Measurements from ENCODE around the gene CTCF. TPM values are rescaled to one million over a fixed set of nuclear protein-coding genes. Genes with fewer than 3 reads are reported as not detected.

Gene CTCF
- total RNA-seq, 1 donor from 2014 or later = 35.6 TPM

GRCh38 chr16:67594256-67594915 is 32.1 kb downstream of the CTCF start:
- DNase-seq (ENCODE audit: low read depth) = peak; percentile 22

GRCh38 chr16:67594956-67595355 is 32.6 kb downstream of the CTCF start:
- DNase-seq (ENCODE audit: low read depth) = peak; percentile 61

GRCh38 chr16:67598527-67598926 is 36.2 kb downstream of the CTCF start:
- no peak for DNase-seq (ENCODE audit: low read depth)

- DNase-seq (ENCODE audit: low read depth) = no peak
These were observed 43.3 kb downstream of the CTCF start for GRCh38 chr16:67605641-67606040.

- no peak for DNase-seq (ENCODE audit: low read depth)
These were observed 44.3 kb downstream of the CTCF start for GRCh38 chr16:67606632-67607031.

GRCh38 chr16:67608364-67608763 is 46.0 kb downstream of the CTCF start:
- DNase-seq (ENCODE audit: low read depth) = no peak

- no peak for DNase-seq (ENCODE audit: low read depth)
These were observed 51.5 kb downstream of the CTCF start for GRCh38 chr16:67613808-67614207.

GRCh38 chr16:67628216-67628615 is 65.9 kb downstream of the CTCF start:
- DNase-seq (ENCODE audit: low read depth) = no peak

GRCh38 chr16:67632415-67633172 is 70.3 kb downstream of the CTCF start:
- DNase-seq (ENCODE audit: low read depth) = no peak

GRCh38 chr16:67636713-67637112 is 74.4 kb downstream of the CTCF start:
- DNase-seq (ENCODE audit: low read depth) = no peak

GRCh38 chr16:67637625-67638024 is 75.3 kb downstream of the CTCF start:
- DNase-seq (ENCODE audit: low read depth) = no peak

GRCh38 chr16:67641779-67642708 is 79.7 kb downstream of the CTCF start:
- DNase-seq (ENCODE audit: low read depth) = no peak

- DNase-seq (ENCODE audit: low read depth) = no peak
These were observed 81.7 kb downstream of the CTCF start for GRCh38 chr16:67644038-67644437.

GRCh38 chr16:67645397-67646121 is 83.2 kb downstream of the CTCF start:
- no peak for DNase-seq (ENCODE audit: low read depth)

GRCh38 chr16:67647111-67647651 is 84.9 kb downstream of the CTCF start:
- DNase-seq (ENCODE audit: low read depth) = no peak

GRCh38 chr16:67647681-67648080 is 85.4 kb downstream of the CTCF start:
- DNase-seq (ENCODE audit: low read depth) = no peak

- no peak for DNase-seq (ENCODE audit: low read depth)
These were observed 85.9 kb downstream of the CTCF start for GRCh38 chr16:67648088-67648763.

GRCh38 chr16:67648764-67649407 is 86.6 kb downstream of the CTCF start:
- no peak for DNase-seq (ENCODE audit: low read depth)

- DNase-seq (ENCODE audit: low read depth) = no peak
These were observed 87.2 kb downstream of the CTCF start for GRCh38 chr16:67649494-67649931.

GRCh38 chr16:67650023-67650422 is 87.7 kb downstream of the CTCF start:
- DNase-seq (ENCODE audit: low read depth) = no peak

Measured in renal cortical epithelial cell (primary cell).